Thyroid gland (tissue), 4 donors: ENCODE measurements around the gene EYA4. TPM values are rescaled to one million over a fixed set of nuclear protein-coding genes. Genes with fewer than 3 reads are reported as not detected.

ENCODE experiments used
- DNase-seq, 2 donors: peaks; one replicate each; pipeline ENCODE4 v3.0.0-alpha.2; 2019
- H3K27ac ChIP-seq, 3 donors: fragments of 200-600 bp; sonication (generic); 1 replicate in 2 of 3; 2 replicates in 1 of 3; pipeline ENCODE4 v1.5.1; 2016 to 2019; ENCODE audit warnings: mild to moderate bottlenecking in 1 of 3, moderate library complexity in 1 of 3
- H3K27me3 ChIP-seq: fragments of 200-600 bp; sonication (generic); one replicate; pipeline ENCODE4 v1.5.1; 2019
- H3K36me3 ChIP-seq, 2 donors: fragments of 200-600 bp; sonication (generic); one replicate each; pipeline ENCODE4 v1.5.1; 2016 to 2019
- H3K4me1 ChIP-seq, 2 donors: fragments of 200-600 bp; sonication (generic); one replicate each; pipeline ENCODE4 v1.5.1; 2017 to 2019
- H3K4me3 ChIP-seq, 3 donors: fragments of 200-600 bp; sonication (generic); replicated peaks in 1 of 3; 1 replicate in 2 of 3; 2 replicates in 1 of 3; pipeline ENCODE4 v1.5.1; 2016; ENCODE audit warnings: mild to moderate bottlenecking in 1 of 3
- H3K9me3 ChIP-seq: fragments of 200-600 bp; sonication (generic); one replicate; pipeline ENCODE4 v1.5.1; 2017
- CTCF ChIP-seq, 6 experiments: fragments of 200-600 bp in 3 of 6; fragments of 450-650 bp in 3 of 6; sonication (generic) in 3 of 6; IDR thresholded peaks; one replicate each; pipeline ENCODE4 v1.5.1; 2016 to 2019; ENCODE audit warnings: antibody characterized with exemption in 6 of 6, mild to moderate bottlenecking in 2 of 6, inconsistent platforms in 1 of 6, moderate library complexity in 1 of 6
- POLR2A ChIP-seq, 2 donors: fragments of 450-650 bp; IDR thresholded peaks; one replicate each; pipeline ENCODE4 v1.6.1; 2017; ENCODE audit warnings: antibody characterized with exemption in 2 of 2, mild to moderate bottlenecking in 2 of 2, moderate library complexity in 1 of 2
- whole genome bisulfite sequencing, 2 donors: methylation state at CpG; one replicate each; pipeline ENCODE4 v1.1.5; 2017; 5-methylcytosine and 5-hydroxymethylcytosine counted together
- intact Hi-C: fragments of 100-400 bp; cut with DNase I; formaldehyde crosslinking; loops from one replicate; pipeline ENCODE4 v1.15.1; 2023
- total RNA-seq, 4 donors: library from RNA; depleted of rRNA; stranded (reverse); fragments of >200 nt; gene quantifications; one replicate each; pipeline ENCODE4 v1.2.3, GENCODE V29; 2016

EYA4 gene
- total RNA-seq, 4 donors from 2014 or later: 3.3 to 8.2 (median 5.3) TPM

- H3K27ac ChIP-seq: no peak overlapping the region
- H3K36me3 ChIP-seq: no peaks in the 10 kb centered on the region
- H3K4me1 ChIP-seq: no peaks in the 10 kb centered on the region
- no peaks in the 10 kb centered on the region for H3K27me3 ChIP-seq
- no peak for DNase-seq
- intact Hi-C loops: no loop called here
- no peak overlapping the region for H3K4me3 ChIP-seq
- TF ChIP-seq POLR2A (IDR thresholded peaks at IDR 0.05): no peak
- TF ChIP-seq CTCF (IDR thresholded peaks at IDR 0.05): no peak
- no peaks in the 10 kb centered on the region for H3K9me3 ChIP-seq
- 57 to 76% methylated on average over 3 of the region's 3 CpGs for WGBS, 2 donors
Measured at GRCh38 chr6:133254552-133255228, 13.5 kb downstream of the EYA4 start.

DNA sequence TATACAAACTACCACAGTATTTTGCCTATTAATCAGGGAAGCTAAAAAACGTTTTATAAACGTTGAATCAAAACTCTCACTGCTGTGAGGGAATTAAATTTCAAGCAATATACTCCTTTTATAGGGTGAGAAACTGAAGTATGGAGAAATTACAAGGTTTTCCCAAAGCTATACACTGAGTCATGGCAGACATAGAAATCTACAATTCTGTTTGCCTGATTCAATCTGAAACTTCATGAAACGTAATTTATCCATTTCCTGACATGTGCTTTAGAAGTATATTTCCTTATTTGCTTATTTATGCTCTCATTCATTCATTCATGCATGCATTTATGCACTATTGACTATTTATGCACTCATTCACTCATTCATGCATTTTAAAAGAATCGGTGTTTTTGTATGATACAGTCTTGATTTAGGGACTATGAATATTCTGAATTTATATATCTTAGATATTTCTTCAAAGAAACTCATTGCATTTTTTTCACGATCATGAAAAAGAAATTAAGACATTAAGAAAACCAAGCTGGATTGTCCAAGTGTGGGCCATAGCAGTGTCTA is 16.5 kb downstream of the EYA4 start:
- H3K4me1 ChIP-seq: no peaks in the 10 kb centered on the region
- DNase-seq: no peak
- no peaks in the 10 kb centered on the region for H3K27me3 ChIP-seq
- no peak overlapping the region for H3K27ac ChIP-seq
- no peak overlapping the region for H3K4me3 ChIP-seq
- 45 to 75% methylated on average over 5 of the region's 5 CpGs for WGBS, 2 donors
- intact Hi-C loops: no loop called here
- TF ChIP-seq CTCF (IDR thresholded peaks at IDR 0.05) (no peak), POLR2A (IDR thresholded peaks at IDR 0.05) (no peak)
- H3K9me3 ChIP-seq: no peaks in the 10 kb centered on the region
- no peaks in the 10 kb centered on the region for H3K36me3 ChIP-seq

DNA sequence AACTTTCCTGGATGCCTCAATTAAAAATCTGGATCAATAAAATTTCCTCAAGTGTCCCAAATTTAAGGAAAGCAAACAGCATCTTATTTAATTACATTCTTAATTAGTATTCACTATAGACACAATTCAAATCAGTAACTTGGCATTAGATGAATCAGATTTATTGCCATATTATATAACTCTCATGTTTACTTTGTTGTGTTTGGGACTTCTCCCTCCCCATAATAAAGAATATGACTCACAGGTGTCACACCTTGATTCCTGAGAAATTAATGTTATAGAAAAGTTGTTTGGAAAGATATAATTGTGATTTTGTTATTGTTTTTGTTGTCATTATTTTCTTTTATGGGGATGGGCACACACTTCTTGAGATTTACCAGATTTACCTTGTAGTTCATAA is 18.4 kb downstream of the EYA4 start:
- Histone ChIP-seq H3K36me3 (no peaks in the 10 kb centered on the region), H3K4me3 (no peak overlapping the region), H3K4me1 (no peaks in the 10 kb centered on the region), H3K27me3 (no peaks in the 10 kb centered on the region), H3K9me3 (no peaks in the 10 kb centered on the region), H3K27ac (no peak overlapping the region)
- no peak for DNase-seq
- no peak for TF ChIP-seq POLR2A (IDR thresholded peaks at IDR 0.05)
- no peak for TF ChIP-seq CTCF (IDR thresholded peaks at IDR 0.05)
- intact Hi-C loops: no loop called here

DNA sequence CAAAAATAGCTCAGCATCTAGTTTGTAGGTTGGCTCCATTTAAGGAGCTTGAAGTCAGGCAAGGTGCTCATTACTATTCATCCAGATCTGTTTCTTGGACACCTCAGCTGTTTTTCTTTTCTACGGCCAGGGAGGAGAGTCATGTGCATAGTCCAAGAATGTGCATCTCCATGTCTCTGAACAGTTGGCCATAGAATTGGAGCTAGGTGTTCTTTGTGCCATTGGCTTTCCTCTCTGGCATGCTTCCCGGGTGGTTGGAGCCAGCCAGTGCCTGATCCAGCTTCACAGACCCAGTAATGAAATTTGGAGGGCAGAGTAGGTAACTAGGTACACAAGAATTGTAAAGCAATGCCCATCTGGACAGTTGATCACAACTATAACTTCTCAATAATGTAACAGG is 21.6 kb downstream of the EYA4 start:
- no peaks in the 10 kb centered on the region for H3K9me3 ChIP-seq
- H3K27ac ChIP-seq: no peak overlapping the region
- H3K27me3 ChIP-seq: no peaks in the 10 kb centered on the region
- DNase-seq: peak in 1 of 2 donors; percentile 30
- TF ChIP-seq POLR2A (IDR thresholded peaks at IDR 0.05) (no peak), CTCF (IDR thresholded peaks at IDR 0.05) (no peak)
- H3K4me3 ChIP-seq: no peak overlapping the region
- H3K4me1 ChIP-seq: no peaks in the 10 kb centered on the region
- WGBS, 2 donors: 62 to 63% methylated on average over 2 of the region's 2 CpGs
- intact Hi-C loops: no loop called here
- H3K36me3 ChIP-seq: no peaks in the 10 kb centered on the region

- no peaks in the 10 kb centered on the region for H3K36me3 ChIP-seq
- no peaks in the 10 kb centered on the region for H3K27me3 ChIP-seq
- no peak overlapping the region for H3K27ac ChIP-seq
- H3K4me1 ChIP-seq: no peaks in the 10 kb centered on the region
- TF ChIP-seq POLR2A (IDR thresholded peaks at IDR 0.05) (no peak), CTCF (IDR thresholded peaks at IDR 0.05) (no peak)
- no peaks in the 10 kb centered on the region for H3K9me3 ChIP-seq
- H3K4me3 ChIP-seq: no peak overlapping the region
- no peak for DNase-seq
- 87 to 90% methylated on average over 4 of the region's 4 CpGs for WGBS, 2 donors
- intact Hi-C loops: no loop called here
Measured at GRCh38 chr6:133265066-133265465, 23.9 kb downstream of the EYA4 start.
